ENCODE data around the gene KLHL5. TPM values are rescaled to one million over a fixed set of nuclear protein-coding genes. Genes with fewer than 3 reads are reported as not detected.
"Not testable (repeated sequence)": the region's sequence is repeated elsewhere in the genome, so short reads cannot be mapped to it uniquely, and the experiment has no call there.

The KLHL5 gene
- polyA plus RNA-seq, 1 experiment, result 184 TPM

DNA sequence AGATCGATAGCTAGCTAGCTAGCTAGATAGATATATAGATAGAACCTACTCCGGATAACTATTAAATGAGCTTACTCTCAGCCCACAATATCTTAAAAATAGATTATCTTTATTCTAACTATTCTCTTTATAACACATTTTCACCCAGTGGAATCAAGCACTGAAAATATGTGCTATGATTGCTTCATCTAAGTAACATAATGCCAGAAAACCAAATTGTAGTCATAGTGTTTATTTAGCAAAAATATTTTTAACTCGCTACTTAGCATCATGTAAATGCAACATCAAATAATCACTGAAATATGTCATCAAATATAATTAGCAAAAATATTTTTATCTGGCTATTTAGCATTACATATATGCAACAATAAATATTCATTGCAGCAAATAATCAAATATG is 31.3 kb upstream of the KLHL5 start:
- Histone ChIP-seq H3K9me3 (ENCODE audit: control insufficient read depth, insufficient read depth, low read length) (no peaks in the 10 kb centered on the region), H3K27me3 (ENCODE audit: control insufficient read depth, insufficient read depth, low read length) (no peaks in the 10 kb centered on the region), H3K27ac (ENCODE audit: low read depth, low read length) (no peak overlapping the region), H3K4me3 (ENCODE audit: low read depth, low read length) (no peak overlapping the region)
- TF ChIP-seq, protein P1, sequence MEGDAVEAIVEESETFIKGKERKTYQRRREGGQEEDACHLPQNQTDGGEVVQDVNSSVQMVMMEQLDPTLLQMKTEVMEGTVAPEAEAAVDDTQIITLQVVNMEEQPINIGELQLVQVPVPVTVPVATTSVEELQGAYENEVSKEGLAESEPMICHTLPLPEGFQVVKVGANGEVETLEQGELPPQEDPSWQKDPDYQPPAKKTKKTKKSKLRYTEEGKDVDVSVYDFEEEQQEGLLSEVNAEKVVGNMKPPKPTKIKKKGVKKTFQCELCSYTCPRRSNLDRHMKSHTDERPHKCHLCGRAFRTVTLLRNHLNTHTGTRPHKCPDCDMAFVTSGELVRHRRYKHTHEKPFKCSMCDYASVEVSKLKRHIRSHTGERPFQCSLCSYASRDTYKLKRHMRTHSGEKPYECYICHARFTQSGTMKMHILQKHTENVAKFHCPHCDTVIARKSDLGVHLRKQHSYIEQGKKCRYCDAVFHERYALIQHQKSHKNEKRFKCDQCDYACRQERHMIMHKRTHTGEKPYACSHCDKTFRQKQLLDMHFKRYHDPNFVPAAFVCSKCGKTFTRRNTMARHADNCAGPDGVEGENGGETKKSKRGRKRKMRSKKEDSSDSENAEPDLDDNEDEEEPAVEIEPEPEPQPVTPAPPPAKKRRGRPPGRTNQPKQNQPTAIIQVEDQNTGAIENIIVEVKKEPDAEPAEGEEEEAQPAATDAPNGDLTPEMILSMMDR (IDR thresholded peaks at IDR 0.05; ENCODE audit: low read depth, low read length), result no peak
- no peak for DNase-seq (ENCODE audit: low read depth, low spot score)
- CTCF ChIA-PET, result interaction anchor here (0.6 kb wide), 1 partner anchor 335 kb away, joined by 10 read pairs; no protein-coding TSS in a partner anchor
- POLR2A ChIA-PET, result no interaction called here

DNA sequence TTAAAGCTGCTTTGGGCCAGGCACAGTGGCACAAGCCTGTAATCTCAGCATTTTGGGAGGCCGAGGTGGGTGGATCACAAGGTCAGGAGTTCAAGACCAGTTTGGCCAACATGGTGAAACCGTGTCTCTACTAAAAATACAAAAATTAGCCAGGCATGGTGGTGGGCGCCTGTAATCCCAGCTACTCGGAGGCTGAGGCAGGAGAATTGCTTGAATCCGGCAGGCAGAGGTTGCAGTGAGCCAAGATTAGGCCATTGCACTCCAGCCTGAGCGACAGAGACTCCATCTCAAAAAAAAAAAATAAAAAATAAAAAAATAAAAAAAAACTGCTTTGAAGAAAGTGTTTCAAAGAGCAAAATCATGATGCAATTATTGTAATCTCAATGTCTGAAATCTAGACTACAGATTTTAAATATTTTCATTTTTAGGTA is 30.4 kb upstream of the KLHL5 start:
- POLR2A ChIA-PET; H3K27ac ChIP-seq (ENCODE audit: low read depth, low read length); H3K9me3 ChIP-seq (ENCODE audit: control insufficient read depth, insufficient read depth, low read length); H3K4me3 ChIP-seq (ENCODE audit: low read depth, low read length); H3K27me3 ChIP-seq (ENCODE audit: control insufficient read depth, insufficient read depth, low read length); DNase-seq (ENCODE audit: low read depth, low spot score): not testable (repeated sequence)
- CTCF ChIA-PET, result interaction anchor here (0.7 kb wide), 1 partner anchor 1152 kb away, joined by 5 read pairs; no protein-coding TSS in a partner anchor

- DNase-seq (ENCODE audit: low read depth, low spot score), result no peak
- Histone ChIP-seq H3K9me3 (ENCODE audit: control insufficient read depth, insufficient read depth, low read length) (no peaks in the 10 kb centered on the region), H3K4me3 (ENCODE audit: low read depth, low read length) (no peak within 1 kb of the TSS), H3K27ac (ENCODE audit: low read depth, low read length) (no peak within 1 kb of the TSS), H3K27me3 (ENCODE audit: control insufficient read depth, insufficient read depth, low read length) (no peaks in the 10 kb centered on the region)
- ChIA-PET CTCF (interaction anchor here (0.7 kb wide), 1 partner anchor 1151 kb away, joined by 5 read pairs; no protein-coding TSS in a partner anchor), POLR2A (no interaction called here)
- TF ChIP-seq, protein P1 (IDR thresholded peaks at IDR 0.05; ENCODE audit: low read depth, low read length), result no peak
Observed at GRCh38 chr4:39032218-39033085, 29.6 kb upstream of the KLHL5 start, which contains the start of gene TMEM156. TMEM156 (minus strand) TSS chr4:39032409; CDS start chr4:39032313, 96 bp downstream.

DNA sequence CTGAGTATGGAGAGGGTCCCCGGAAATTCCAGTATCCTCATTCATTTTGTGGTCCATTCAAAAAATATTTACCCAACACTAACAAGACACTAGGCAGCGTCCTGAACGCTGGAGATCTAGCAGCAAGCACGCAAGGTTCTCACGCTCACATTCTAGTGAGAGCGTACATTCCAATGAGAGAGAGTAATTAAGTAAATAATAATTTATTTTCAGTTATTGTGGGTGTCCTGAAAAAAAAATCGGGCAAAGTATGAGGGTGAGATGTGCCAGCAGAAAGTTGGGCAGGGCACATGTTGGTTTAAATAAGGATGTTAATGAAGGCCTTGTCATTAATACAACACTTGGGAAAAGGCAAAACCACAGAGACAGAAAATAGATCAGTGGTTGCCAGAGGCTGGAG is 25.9 kb upstream of the KLHL5 start:
- Histone ChIP-seq H3K27me3 (ENCODE audit: control insufficient read depth, insufficient read depth, low read length) (no peaks in the 10 kb centered on the region), H3K27ac (ENCODE audit: low read depth, low read length) (no peak overlapping the region), H3K9me3 (ENCODE audit: control insufficient read depth, insufficient read depth, low read length) (no peaks in the 10 kb centered on the region), H3K4me3 (ENCODE audit: low read depth, low read length) (no peak overlapping the region)
- CTCF ChIA-PET, result no interaction called here
- TF ChIP-seq, protein P1 (IDR thresholded peaks at IDR 0.05; ENCODE audit: low read depth, low read length), result no peak
- no peak for DNase-seq (ENCODE audit: low read depth, low spot score)
- POLR2A ChIA-PET, result no interaction called here

DNA sequence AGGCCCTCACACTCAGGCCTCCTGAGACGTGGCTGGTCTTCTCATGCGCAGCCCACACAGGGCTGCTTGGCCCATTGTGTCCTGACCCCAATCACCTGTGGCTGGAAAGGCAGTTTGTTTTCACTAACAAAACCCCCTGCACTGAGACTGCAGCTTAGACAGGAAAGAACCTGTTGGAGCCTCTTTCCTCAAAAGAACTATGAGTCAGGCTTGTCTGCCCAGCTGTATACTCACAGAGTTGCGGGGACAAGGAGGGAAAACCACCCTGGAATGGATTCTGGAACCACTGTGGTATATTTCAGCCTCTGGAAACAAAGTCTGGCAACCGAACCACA is 24.6 kb upstream of the KLHL5 start:
- DNase-seq (ENCODE audit: low read depth, low spot score), result no peak
- H3K27ac ChIP-seq (ENCODE audit: low read depth, low read length), result peak overlapping the region; percentile 68
- no peaks in the 10 kb centered on the region for H3K27me3 ChIP-seq (ENCODE audit: control insufficient read depth, insufficient read depth, low read length)
- no peaks in the 10 kb centered on the region for H3K9me3 ChIP-seq (ENCODE audit: control insufficient read depth, insufficient read depth, low read length)
- TF ChIP-seq, protein P1 (IDR thresholded peaks at IDR 0.05; ENCODE audit: low read depth, low read length), result no peak
- ChIA-PET CTCF (no interaction called here), POLR2A (interaction anchor here (0.6 kb wide), 1 partner anchor 1638 kb away, joined by 3 read pairs; no protein-coding TSS in a partner anchor)
- H3K4me3 ChIP-seq (ENCODE audit: low read depth, low read length), result no peak overlapping the region
